DMS153 treated with DMSO at 0.1 percent for 48 hours (cell line): Measurements from ENCODE around the gene SFXN3.

Experiments used
- DNase-seq: peaks from one replicate; lab custom pipeline; 2025; ENCODE audit not compliant: unreplicated experiment; lab: John Stamatoyannopoulos, UW

Gene SFXN3, protein sequence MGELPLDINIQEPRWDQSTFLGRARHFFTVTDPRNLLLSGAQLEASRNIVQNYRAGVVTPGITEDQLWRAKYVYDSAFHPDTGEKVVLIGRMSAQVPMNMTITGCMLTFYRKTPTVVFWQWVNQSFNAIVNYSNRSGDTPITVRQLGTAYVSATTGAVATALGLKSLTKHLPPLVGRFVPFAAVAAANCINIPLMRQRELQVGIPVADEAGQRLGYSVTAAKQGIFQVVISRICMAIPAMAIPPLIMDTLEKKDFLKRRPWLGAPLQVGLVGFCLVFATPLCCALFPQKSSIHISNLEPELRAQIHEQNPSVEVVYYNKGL

DNA sequence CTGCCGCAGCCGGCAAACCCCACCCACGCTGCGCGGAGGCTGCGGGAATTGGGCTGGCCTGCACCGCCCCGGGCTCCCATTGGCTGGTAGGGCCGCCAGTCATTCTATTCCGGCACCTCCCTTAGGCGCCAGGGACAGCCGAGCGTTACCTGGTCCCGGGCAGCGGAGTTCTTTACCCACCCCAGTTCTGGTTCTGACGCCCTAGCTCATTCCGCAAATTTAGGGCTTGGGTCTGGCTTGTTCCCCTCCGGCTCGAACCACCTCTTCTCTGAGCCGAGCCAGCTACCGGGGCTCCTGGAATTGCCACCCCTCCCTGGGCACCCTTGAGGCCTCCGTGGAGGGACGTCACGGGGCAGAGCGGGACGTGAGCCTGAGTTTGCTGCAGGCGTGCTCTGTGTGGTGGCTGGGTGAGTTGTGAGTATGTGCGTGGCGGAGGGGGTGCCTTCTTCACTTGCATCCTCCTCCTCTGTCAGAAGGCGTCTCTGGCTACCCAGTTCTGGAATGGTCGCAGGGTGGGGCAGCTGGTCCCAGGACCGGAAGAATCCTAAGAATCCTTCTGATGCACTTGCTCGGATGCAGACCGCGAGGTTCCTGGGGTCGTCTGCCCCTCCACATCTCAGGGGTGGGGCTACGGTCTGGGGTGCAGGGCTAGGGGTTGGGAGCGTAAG is at the start of gene SFXN3, which contains the start of gene PDZD7:
Gene SFXN3 (plus strand): TSS at position 107 of the 668 bp plus-strand sequence. CDS start 3,461 bp downstream, outside the sequence.
Gene PDZD7 (minus strand): TSS at position 2 of the 668 bp plus-strand sequence. CDS start 910 bp downstream, outside the sequence.
- DNase-seq = peak; percentile 90

DNA sequence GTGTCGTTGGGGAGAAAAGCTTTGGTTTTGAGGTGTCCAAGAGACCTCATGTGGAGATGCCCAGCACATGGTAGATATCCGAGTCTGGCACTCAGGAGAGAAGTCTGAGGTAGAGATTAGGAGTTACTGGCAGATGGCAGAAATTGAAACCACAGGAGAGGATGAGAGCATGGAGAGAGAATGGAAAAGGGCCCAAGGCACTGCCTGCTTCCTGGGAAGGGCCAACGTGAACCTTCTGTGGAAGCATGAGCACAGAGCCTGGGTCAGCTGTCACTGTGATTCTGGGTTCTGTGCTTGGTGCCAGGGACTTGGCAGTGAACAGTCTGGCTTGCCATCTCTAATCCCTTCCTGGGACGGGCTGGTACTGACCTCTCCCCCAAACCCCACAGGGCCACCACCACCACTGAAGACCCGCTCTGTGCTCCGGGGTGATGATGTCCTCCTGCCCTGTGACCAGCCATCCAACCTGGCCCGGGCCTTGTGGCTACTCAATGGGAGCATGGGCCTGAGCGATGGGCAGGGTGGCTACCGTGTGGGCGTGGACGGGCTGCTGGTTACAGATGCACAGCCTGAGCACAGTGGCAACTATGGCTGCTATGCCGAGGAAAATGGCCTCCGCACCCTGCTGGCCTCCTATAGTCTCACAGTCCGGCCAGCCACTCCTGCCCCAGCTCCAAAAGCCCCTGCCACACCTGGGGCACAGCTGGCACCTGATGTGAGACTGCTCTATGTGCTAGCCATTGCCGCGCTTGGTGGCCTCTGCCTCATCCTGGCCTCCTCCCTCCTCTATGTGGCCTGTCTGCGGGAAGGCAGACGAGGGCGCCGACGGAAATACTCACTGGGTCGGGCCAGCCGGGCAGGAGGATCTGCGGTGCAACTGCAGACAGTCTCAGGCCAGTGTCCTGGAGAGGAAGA is 47.9 kb upstream of the SFXN3 start:
- DNase-seq = no peak

DNA sequence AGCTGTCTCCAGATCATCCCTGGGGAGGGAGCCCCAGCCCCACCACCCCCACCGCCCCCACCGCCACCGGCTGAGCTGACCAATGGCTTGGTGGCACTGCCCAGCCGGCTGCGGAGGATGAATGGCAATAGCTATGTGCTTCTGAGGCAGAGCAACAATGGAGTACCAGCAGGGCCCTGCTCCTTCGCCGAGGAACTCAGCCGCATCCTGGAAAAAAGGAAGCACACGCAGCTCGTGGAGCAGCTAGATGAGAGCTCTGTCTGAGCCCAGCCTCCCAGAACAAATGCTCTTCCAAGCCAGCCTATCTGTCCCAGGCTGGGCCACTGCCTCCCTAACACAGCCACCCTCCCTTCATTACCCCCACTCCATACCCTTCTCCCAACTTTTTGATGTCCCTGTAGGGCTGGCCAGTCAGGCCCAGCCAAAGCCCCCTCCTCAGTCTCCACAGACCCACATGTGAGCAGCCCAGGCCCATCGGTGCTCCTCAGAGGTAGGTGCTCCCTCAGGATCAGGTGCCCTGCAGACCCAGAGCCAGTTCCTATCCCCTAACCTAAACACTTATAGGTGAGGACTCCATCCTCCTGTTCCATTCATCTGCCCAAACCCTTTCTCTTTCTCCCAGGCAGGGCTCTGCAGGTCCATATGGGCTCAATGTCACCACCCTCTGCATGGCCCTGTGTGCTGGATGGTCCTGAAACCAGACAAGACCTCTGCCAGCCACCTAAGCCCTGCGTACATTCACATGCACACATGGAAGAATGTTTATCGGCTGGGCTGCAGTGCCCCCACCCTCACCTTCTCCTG is 47.0 kb upstream of the SFXN3 start:
- DNase-seq = no peak

DNA sequence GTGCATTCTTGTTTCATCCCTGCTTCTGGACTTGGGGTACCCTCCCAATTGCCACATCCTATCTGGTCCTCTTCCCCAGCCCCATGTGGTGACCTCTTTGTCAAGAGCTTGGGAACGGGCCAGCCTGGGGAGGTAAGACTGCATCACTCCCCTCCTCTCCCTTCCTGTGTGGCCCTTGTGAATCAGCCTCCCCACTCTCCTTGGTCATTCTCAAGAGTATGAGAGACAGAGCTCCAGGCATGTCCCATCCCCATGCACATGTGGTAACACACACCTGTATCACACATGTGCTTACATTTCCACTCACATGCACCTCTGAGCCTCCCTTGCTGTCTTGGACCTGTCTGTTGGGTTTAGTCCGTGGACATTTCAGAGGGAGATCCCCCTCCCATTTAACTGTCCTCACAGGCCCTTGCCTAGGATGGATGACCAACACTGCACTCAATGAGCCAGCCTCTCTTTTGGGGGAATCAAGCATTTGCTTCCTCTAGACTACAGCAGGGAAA is 46.3 kb upstream of the SFXN3 start:
- no peak for DNase-seq

DNA sequence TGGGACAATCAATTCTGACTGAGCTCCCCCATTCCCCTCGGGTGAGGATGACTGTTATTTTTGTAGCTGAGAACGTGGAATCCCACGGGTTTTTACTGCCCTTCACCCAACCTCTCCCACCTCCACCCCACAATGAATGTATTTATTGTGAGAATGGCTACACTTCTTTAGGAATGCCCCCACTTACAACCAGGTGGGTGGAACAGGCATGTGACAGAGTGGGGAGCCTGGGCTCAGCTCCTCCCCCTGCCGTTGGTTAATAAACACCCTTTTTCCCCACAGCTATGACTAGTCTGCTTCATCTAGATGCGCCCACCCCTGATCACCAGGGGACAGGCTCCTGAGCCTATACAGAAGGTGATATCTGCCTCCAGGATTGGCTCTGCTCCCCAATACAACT is 45.7 kb upstream of the SFXN3 start:
- no peak for DNase-seq

DNA sequence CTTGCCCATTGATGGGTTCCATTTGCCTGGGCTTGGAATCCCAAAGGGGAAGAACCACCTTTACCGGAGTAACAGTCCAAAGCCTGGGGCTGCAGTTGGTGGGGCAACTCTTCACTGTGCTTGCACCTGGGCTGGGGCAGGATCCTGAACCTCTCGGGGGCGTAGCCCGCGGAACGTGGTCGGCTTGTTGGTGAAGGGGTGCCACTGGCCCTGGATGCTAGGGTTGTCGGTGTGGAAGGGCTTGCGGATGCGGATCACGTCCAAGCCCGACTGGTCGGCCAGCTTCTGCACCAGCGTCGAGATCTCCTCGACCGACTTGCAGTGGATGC is 44.4 kb upstream of the SFXN3 start:
- no peak for DNase-seq

DNA sequence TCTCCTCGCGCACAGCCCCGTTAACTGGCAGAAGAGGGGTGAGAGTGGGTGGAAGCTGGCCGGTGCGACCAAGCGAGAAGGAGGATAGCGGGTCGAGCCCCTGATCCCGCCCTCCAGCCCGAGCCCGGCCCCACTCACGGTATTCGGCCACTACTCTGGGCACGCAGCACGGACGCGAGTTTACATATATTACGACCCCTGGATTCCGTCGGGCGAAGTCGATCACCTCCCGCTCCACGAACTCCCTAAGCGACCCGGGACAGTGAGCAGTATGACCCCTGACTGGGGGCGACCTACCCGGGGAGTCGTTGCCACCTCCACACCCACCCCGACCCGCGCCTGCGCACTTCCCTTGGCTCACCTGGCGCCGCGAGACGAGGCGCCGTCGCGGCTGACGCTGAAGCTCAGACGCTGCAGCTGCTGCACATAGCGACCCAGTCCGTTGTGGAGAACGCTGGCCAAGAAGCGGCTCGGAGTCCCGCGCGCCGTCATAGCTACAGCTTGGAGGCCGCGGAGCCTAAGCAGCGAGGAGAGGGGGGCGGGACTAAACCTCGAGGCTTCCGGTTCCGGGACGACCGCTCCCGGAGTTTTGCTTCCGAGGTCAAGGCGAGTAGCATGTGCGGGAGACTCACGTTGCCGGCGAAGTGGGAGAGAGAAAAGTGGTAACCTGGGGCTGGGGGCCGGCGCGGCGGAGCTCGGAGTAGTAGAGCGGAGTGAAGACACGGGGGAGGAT is 43.9 kb upstream of the SFXN3 start, which contains the start of the genes MRPL43 and TWNK:
Gene MRPL43 (minus strand): TSS at position 546 of the 733 bp plus-strand sequence. CDS start 54 bp downstream, at position 492.
Gene TWNK (plus strand): TSS at position 592 of the 733 bp plus-strand sequence. CDS start 668 bp downstream, outside the sequence.
- DNase-seq = peak; percentile 42

DNA sequence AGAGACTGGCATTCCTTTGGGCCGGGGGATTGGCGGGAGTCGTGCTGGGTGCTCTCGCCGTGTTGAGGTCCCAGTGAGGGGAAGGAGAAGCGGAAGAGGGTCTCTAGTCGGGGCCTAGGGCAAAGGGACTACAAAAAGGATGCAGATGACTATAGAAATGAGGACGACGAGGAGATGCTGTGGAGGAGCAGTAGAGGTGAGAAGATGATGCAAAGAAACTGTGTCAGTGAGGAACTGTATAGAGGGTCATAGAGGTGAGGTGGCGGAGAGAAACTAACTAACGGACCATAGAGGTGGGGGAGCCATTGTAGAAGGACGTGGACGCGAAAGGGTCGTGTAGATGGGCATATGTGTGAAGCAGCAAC is 43.4 kb upstream of the SFXN3 start:
- DNase-seq = no peak

DNA sequence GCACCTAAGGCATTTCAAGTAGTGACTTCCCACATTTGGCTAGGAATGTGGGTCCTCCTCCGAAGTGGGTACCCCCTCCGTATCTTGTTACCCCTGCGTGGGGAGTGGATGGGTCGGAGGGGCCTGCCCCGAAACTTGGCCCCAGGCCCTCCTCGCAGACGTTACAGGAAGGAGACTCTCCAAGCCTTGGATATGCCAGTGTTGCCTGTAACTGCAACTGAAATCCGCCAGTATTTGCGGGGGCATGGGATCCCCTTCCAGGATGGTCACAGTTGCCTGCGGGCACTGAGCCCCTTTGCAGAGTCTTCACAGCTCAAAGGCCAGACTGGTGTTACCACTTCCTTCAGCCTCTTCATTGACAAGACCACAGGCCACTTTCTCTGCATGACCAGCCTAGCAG is 42.9 kb upstream of the SFXN3 start:
- no peak for DNase-seq

DNA sequence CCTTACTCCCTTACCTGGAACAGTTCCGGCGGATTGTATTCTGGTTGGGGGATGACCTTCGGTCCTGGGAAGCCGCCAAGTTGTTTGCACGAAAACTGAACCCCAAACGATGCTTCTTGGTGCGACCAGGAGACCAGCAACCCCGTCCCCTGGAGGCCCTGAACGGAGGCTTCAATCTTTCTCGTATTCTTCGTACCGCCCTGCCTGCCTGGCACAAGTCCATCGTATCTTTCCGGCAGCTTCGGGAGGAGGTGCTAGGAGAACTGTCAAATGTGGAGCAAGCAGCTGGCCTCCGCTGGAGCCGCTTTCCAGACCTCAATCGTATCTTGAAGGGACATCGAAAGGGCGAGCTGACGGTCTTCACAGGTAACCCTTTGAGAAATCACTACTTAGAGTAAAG is 41.9 kb upstream of the SFXN3 start:
- DNase-seq = no peak

DNA sequence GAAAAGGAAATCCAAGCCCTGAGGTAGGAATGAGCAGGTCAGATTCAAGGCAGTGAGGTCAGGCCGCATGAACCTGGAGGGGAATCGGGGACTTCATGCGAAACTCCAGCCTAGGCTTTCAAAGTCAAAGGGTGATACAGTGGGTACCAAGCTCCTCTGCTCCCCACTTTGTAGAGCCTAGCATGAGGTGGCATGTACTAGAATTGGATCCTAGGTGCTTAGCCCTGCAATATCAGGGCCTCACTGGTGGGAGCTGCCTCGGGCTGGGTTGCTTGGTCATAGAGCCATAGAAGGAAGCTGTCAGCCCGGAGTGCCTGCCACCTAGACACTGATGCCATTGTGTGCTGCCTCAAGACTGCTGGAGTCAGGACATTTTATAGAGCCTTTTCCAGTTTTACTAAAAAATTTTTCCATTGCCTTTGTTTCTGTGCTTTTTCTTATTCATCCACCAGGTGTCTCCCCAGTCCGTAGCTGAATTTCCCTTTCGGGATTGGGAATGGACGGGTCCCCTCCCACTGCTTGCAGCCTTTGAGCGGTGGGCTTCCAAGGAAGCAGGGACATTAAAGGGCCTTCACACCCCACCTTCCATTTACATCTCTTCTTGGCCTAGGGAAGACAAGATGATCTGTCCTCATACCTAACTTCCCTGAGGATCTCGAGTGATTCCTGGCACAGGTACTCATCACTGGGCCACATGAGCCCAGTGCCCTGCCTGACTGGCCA is 36.9 kb upstream of the SFXN3 start:
- DNase-seq = no peak

DNA sequence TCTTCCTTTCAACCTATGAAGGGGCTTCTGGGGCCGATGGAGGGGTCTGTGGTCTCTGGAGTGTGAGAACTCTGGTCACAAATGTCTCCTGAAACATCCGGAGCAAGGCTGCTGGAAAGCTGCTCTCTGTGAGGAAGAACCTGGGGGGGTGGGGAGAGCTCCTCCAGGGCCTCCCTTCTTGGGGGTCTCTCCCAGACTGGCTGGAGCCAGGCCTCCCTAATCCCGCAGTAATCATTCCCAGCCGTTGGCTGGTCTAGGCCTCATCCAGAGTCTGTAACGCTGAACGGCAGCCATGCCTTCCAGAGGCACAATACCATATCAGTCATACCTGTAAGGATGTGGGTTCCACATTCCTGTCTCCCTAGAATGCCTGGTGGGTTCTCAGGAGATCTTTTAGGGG is 35.9 kb upstream of the SFXN3 start:
- no peak for DNase-seq

DNA sequence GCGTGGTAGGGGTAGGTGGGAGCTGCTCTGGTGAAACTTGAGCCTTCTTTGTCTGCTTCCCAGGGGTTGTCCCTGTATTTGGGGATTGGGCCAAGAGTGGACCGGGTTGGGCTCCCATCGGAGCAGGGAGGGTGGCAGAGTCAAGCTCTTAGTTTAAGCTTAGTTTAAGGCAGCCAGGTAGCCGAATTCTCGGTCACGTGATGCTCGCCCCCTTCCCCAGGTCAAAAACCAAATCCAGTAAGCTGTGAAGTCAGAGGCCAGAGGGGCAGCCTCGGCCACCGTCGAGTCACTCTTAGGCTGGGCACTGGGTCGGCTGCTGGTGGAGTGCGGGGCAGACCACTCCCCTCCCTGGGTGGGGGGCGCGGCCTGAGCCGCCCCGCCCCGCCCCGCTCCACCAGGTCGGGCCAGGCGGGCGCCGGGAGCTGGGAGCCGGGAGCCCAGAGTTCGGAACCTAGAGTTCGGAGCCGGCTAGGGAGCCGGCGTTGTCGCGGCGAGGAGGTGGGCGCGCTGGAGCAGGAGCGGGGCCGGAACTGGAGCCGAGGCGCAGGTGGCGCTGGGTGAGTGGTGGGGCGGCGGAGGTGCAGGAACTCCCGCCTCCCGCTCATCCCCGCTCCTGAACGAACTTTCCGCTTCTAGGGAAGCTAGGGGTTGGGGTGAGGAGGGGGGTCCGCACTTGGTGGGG is 34.2 kb upstream of the SFXN3 start:
- DNase-seq = peak; percentile 35

DNA sequence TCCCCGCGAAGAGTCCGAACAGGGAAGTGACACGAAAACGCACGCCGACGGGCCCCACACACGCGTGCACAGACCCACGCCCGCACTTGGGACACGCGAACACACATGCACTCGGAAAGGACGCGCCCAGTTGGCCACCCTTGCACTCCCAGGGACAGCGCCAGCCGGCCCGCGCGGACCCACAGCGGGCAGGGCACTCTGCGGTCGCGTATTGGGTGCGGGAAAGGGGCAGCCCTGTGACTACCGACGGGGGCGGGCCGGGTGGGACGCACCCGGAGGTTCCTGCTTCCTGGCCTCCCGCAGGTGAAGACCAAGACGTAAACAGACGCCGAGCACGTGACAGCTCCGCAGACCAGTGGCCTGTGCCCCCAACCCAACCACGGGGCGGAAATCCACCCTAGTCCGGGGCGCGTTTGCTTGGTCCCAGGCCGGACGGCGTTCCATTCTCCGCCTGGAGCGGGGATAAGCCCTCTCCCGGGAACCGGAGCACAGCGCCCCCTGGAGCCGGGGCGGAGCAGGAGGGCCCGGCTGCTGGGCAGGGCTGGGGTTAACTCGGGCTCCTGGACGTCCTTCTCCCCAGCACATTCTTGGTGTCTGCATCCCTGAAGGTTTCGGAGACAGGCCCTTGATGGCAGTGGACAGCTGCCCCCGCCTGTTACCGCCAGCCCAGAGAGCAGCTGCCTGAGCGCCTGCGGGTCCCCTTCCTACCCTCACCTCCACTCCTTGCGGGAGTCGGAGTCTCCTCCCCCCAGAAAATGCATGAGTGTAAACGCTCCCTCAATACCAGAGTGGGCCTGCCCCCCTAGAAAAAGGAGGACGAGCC is 33.5 kb upstream of the SFXN3 start:
- DNase-seq = peak; percentile 39

DNA sequence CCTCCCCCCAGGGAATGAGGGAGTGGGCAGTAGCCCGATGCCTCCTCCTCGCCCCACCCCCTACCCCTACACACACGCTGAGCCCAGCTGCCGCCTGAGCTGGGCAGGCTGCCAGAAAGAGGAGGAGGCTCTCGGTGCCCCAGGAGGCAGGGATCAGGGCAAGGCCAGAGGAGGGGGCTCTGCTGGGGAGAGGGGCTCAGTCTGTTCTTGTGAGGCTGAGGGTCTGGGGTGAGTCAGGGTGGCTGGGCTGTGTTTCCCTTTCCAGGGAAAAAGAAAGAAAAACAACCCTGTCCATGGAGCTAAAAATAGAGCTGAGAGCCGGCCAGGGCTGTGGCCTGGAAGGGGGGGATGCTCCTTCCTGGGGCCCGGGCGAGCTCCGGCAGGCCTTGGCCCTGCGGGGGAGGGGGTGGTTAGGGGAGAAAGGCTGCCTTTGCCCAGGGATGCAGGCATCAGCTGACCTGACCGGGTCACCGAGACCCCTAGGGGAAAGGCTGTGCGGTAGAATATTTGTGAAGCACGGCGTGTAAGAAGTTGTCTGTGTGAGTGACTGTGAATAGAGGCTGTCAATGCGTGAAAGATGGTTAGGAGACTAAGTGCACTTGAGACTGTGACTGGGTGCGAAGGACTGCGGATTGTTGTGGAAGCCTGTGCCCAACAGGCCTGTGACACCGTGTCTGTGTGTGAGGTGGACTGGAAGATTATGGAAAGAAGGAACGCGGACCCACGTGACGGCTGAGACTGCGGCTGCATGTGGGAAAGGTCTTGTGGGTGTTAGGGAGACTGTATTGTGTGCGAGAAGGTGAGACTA is 32.6 kb upstream of the SFXN3 start:
- DNase-seq = peak; percentile 77

DNA sequence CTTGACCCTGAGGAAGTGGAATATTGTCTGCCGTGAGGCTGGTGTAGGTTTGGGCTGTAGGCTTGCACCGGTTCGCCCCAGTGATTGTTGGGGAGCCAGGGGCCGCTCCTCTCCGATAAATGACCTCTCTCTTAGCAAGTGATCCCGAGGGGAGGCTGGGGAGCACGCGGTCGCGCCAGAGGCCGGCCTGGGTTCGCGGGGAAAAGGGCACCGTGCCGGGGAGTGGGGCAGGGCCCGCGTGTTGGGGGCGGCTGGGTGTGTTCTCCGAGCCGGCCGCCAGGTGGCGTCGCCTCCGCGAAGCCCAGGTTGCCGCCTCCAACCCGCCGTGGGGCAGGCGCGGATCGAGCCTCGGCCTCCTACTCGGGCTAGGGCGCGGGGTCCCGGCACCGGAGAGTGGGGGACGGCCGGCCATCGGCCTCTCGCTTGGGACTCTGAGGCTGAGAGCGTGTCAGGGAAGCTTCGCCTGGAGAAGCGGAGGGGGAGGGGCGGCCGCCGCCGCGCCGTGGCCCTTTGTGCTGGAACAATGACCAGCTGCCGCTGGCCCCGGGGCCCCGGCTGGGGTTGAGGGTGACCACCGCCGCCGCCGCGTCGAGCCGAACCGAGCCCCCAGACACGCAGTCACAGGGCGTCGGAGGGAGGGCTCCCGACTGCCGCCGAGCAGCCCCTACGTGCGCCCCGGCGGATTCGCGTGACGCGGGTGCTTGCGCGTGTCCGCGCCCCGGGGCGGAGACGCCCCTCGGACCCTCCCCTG is 31.9 kb upstream of the SFXN3 start:
- peak; percentile 44 for DNase-seq
